H1 (cell line): Measurements from ENCODE around the gene GABRG3. TPM values are rescaled to one million over a fixed set of nuclear protein-coding genes. Genes with fewer than 3 reads are reported as not detected.

Experiments used
- CTCF ChIA-PET: fragments of 300-600 bp; sonication (Branson Sonifier 250); formaldehyde crosslinking; loops from one replicate; lab custom pipeline; 2021; ENCODE audit not compliant: partially characterized antibody; lab: Charles Lee
- POLR2A ChIA-PET: fragments of 300-600 bp; sonication (Branson Sonifier 250); formaldehyde crosslinking; loops from one replicate; lab custom pipeline; 2021; ENCODE audit warnings: inconsistent platforms; ENCODE audit not compliant: partially characterized antibody; lab: Charles Lee
- DNase-seq, 2 experiments: peaks; one replicate each; pipeline versions ENCODE4 v3.0.0 to v3.0.0-alpha.2; 2010 to 2022; ENCODE audit warnings: low spot score in 2 of 2, low read depth in 1 of 2, mixed read lengths in 1 of 2
- FAIRE-seq: peaks from 2 replicates; lab custom pipeline; 2011; peaks lifted over from hg19 to GRCh38; lab: Jason Lieb, UNC
- H2AFZ ChIP-seq: 2 replicates; pipeline ENCODE4 v1.8.1; 2012; ENCODE audit warnings: low read length, inconsistent platforms
- H2AK5ac ChIP-seq: 2 replicates; pipeline ENCODE4 v1.6.1; 2013; ENCODE audit warnings: low read depth, low read length
- H2BK120ac ChIP-seq: replicated peaks from 2 replicates; pipeline ENCODE3; 2013; ENCODE audit warnings: low read depth, low read length, inconsistent platforms
- H2BK12ac ChIP-seq: 2 replicates; pipeline ENCODE4 v1.6.1; 2013; ENCODE audit warnings: low read depth, low read length
- H2BK15ac ChIP-seq: 2 replicates; pipeline ENCODE4 v1.6.1; 2013; ENCODE audit warnings: low read length
- H2BK20ac ChIP-seq: 2 replicates; pipeline ENCODE4 v1.6.1; 2013; ENCODE audit warnings: low read length
- H2BK5ac ChIP-seq: 2 replicates; pipeline ENCODE4 v1.6.1; 2013; ENCODE audit warnings: low read depth, low read length
- H3K14ac ChIP-seq: 2 replicates; pipeline ENCODE4 v1.6.1; 2013; ENCODE audit warnings: inconsistent platforms; ENCODE audit not compliant: insufficient read length
- H3K18ac ChIP-seq: 2 replicates; pipeline ENCODE4 v1.6.1; 2013; ENCODE audit warnings: low read length; ENCODE audit errors: extremely low read depth
- H3K23ac ChIP-seq: 2 replicates; pipeline ENCODE4 v1.6.1; 2013; ENCODE audit warnings: inconsistent platforms; ENCODE audit not compliant: insufficient read length
- H3K23me2 ChIP-seq: 2 replicates; pipeline ENCODE4 v1.6.1; 2013; ENCODE audit warnings: low read depth, low read length
- H3K27ac ChIP-seq: 2 replicates; pipeline ENCODE4 v1.6.1; 2011; ENCODE audit warnings: low read depth, low read length, inconsistent platforms
- H3K27me3 ChIP-seq, 4 experiments: replicated peaks in 1 of 4; 1 replicate in 1 of 4; 2 replicates in 3 of 4; pipeline versions ENCODE4 v1.6.1 to v1.8.1; 2011 to 2013; ENCODE audit warnings: low read length in 3 of 4, mild to moderate bottlenecking in 3 of 4, inconsistent platforms in 2 of 4, mixed read lengths in 2 of 4, moderate library complexity in 1 of 4; ENCODE audit not compliant: control insufficient read depth in 3 of 4, insufficient read depth in 3 of 4; ENCODE audit errors: extremely low read depth in 1 of 4
- H3K36me3 ChIP-seq, 4 experiments: 2 replicates each; pipeline versions ENCODE4 v1.6.1 to v1.8.1; 2011 to 2013; ENCODE audit warnings: mild to moderate bottlenecking in 4 of 4, low read length in 3 of 4, moderate library complexity in 2 of 4, control low read depth in 1 of 4, inconsistent platforms in 1 of 4; ENCODE audit not compliant: insufficient read depth in 4 of 4, control insufficient read depth in 2 of 4
- H3K4ac ChIP-seq: replicated peaks from 2 replicates; pipeline ENCODE3; 2013; ENCODE audit warnings: low read length, low read depth, mixed read lengths, inconsistent platforms; ENCODE audit not compliant: insufficient read length
- H3K4me1 ChIP-seq, 4 experiments: replicated peaks in 1 of 4; 1 replicate in 1 of 4; 2 replicates in 3 of 4; pipeline versions ENCODE4 v1.6.1 to v1.8.1; 2011 to 2013; ENCODE audit warnings: low read length in 3 of 4, inconsistent platforms in 2 of 4, mixed read lengths in 1 of 4; ENCODE audit not compliant: insufficient read depth in 4 of 4, control insufficient read depth in 3 of 4
- H3K4me2 ChIP-seq, 2 experiments: 2 replicates each; pipeline versions ENCODE4 v1.6.1 to v1.8.1; 2011 to 2013; ENCODE audit warnings: low read depth in 2 of 2, low read length in 2 of 2, control low read depth in 1 of 2, inconsistent platforms in 1 of 2, mild to moderate bottlenecking in 1 of 2; ENCODE audit not compliant: insufficient read depth in 1 of 2
- H3K4me3 ChIP-seq, 4 experiments: fragments of 200-600, 300-600 bp in 1 of 4; sonication (generic), shearing (Covaris generic), sonication (Bioruptor Twin) in 1 of 4; 2 replicates each; pipeline versions ENCODE4 v1.5.1 to v1.8.1; 2011 to 2016; ENCODE audit warnings: low read length in 4 of 4, low read depth in 3 of 4, control low read depth in 2 of 4, inconsistent platforms in 2 of 4, mild to moderate bottlenecking in 2 of 4, mixed read lengths in 1 of 4, moderate library complexity in 1 of 4; ENCODE audit not compliant: insufficient read depth in 2 of 4; ENCODE audit errors: extremely low read depth in 1 of 4
- H3K56ac ChIP-seq: replicated peaks from 2 replicates; pipeline ENCODE3; 2013; ENCODE audit warnings: low read depth, mild to moderate bottlenecking, mixed read lengths, low read length, inconsistent platforms; ENCODE audit not compliant: insufficient read length
- H3K79me1 ChIP-seq: 2 replicates; pipeline ENCODE4 v1.6.1; 2013; ENCODE audit warnings: low read depth, low read length, control low read depth
- H3K79me2 ChIP-seq, 2 experiments: 2 replicates each; pipeline versions ENCODE4 v1.6.1 to v1.8.1; 2012 to 2013; ENCODE audit warnings: low read length in 2 of 2, mild to moderate bottlenecking in 2 of 2, inconsistent platforms in 1 of 2; ENCODE audit not compliant: insufficient read depth in 2 of 2, control insufficient read depth in 1 of 2
- H3K9ac ChIP-seq, 4 experiments: replicated peaks in 1 of 4; 1 replicate in 1 of 4; 2 replicates in 3 of 4; pipeline versions ENCODE4 v1.6.1 to v1.8.1; 2011 to 2013; ENCODE audit warnings: low read depth in 3 of 4, low read length in 3 of 4, control low read depth in 2 of 4, mild to moderate bottlenecking in 2 of 4, moderate library complexity in 2 of 4, inconsistent platforms in 1 of 4; ENCODE audit errors: extremely low read depth in 1 of 4
- H3K9me3 ChIP-seq, 2 experiments: 2 replicates each; pipeline versions ENCODE4 v1.6.1 to v1.8.1; 2012 to 2013; ENCODE audit warnings: mild to moderate bottlenecking in 2 of 2, moderate library complexity in 2 of 2, control low read depth in 1 of 2, inconsistent platforms in 1 of 2, low read depth in 1 of 2, low read length in 1 of 2, mixed read lengths in 1 of 2; ENCODE audit not compliant: insufficient read depth in 2 of 2
- H4K20me1 ChIP-seq, 2 experiments: replicated peaks in 1 of 2; 2 replicates each; pipeline versions ENCODE3 to v1.8.1; 2011 to 2013; ENCODE audit warnings: inconsistent platforms in 2 of 2, low read length in 2 of 2, mild to moderate bottlenecking in 1 of 2; ENCODE audit not compliant: insufficient read depth in 2 of 2, control insufficient read depth in 1 of 2
- H4K5ac ChIP-seq: 2 replicates; pipeline ENCODE4 v1.6.1; 2013; ENCODE audit warnings: low read length, low read depth, mixed read lengths, inconsistent platforms; ENCODE audit not compliant: insufficient read length
- H4K8ac ChIP-seq: 2 replicates; pipeline ENCODE4 v1.8.0; 2013; ENCODE audit warnings: mild to moderate bottlenecking, moderate library complexity, low read length, inconsistent platforms; ENCODE audit not compliant: insufficient read depth; ENCODE audit errors: extremely low read depth
- H4K91ac ChIP-seq: replicated peaks from 2 replicates; pipeline ENCODE3; 2013; ENCODE audit warnings: low read length, mixed read lengths, inconsistent platforms; ENCODE audit not compliant: insufficient read length
- GTF2F1 ChIP-seq: IDR thresholded peaks from 2 replicates; pipeline ENCODE4 v1.6.1; 2012; ENCODE audit warnings: low read depth, low read length, improper control_type of control experiment, borderline replicate concordance
- WGBS, 2 experiments: shearing (Covaris generic) in 1 of 2; methylation state at CpG; one replicate each; pipeline versions ENCODE4 v1.1.6 to v1.1.7; 2013 to 2015; ENCODE audit warnings: low lambda C conversion rate in 2 of 2, mixed read lengths in 2 of 2, inconsistent platforms in 1 of 2, low coverage in 1 of 2, missing lambda C conversion rate in 1 of 2; ENCODE audit not compliant: insufficient replicate concordance in 2 of 2, insufficient coverage in 1 of 2, insufficient read length in 1 of 2; ENCODE audit errors: extremely low coverage in 1 of 2, missing lambda C conversion rate in 1 of 2; 5-methylcytosine and 5-hydroxymethylcytosine counted together
- polyA plus RNA-seq, 7 experiments: library from polyadenylated mRNA; depleted of rRNA in 3 of 7; stranded (reverse) in 5 of 7; unstranded in 2 of 7; fragments of >200 nt in 5 of 7; fragments of 200-250 nt in 2 of 7; gene quantifications; 1 replicate in 5 of 7; 2 replicates in 1 of 7; 4 replicates in 1 of 7; pipeline versions ENCODE4 v1.2.1 to v1.2.3, GENCODE V29; 2011 to 2013; ENCODE audit warnings: missing spikeins in 2 of 7, mixed read lengths in 2 of 7
- total RNA-seq: library from RNA; stranded (reverse); fragmentation: NEBNext Ultra II Directional; extraction: Animal tissue kit (Norgen Biotek cat#: 25700); gene quantifications from 2 replicates; pipeline ENCODE4 v1.2.1, GENCODE V29; 2021

Gene GABRG3
- total and polyA plus RNA-seq, 2 of the 8 experiments (the other 6 are each of a cell fraction or from before 2014, with no cell fraction given), result 0.17 to 0.80 TPM

DNA sequence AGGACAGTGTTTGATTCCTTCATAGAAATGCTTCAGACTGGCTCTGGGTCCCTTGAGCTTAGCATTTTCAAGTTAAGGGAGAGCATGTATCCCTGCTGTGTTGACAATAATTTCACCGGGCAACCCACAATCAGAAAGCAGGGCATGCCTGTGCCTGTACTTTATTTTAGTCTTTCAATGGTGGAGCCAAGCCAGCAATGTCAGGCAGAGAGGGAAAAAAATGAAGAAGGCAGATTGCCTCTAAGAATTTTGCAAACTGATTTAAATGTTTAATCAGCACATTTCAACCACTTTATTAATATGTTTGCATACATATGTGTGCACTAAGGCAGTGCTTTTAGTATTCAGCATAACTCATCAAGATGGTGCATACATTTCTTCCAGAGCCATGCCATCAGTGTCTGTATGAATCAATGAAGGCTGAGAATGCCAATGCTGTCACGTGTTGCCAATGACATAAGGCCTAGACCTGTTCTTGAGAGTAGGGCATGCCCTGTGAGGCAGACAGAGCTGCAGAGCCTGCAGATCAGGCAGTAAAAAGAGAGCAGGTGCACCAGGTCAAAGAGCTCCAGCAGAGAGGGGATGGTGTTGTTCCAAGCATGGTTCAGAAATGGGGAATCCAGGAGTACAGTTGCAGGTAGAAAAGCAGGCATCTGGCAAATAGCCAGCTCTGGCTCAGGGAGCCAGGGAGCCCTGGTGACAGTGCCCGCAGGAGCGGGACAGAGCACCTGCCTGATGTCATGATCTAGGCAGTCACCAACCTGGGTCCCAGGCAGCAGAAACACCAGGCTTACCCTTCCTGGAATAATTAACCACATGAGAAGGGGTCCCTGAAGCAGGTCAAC, 508.5 kb downstream of the GABRG3 start:
- H3K23me2 ChIP-seq, result peaks cover 6% of the 10 kb centered on the region; the same call in 1 of the 2 replicates
- H3K27me3 ChIP-seq, result no peaks in the 10 kb centered on the region
- H2BK15ac ChIP-seq, result no peak overlapping the region
- H3K4ac ChIP-seq, result no peak overlapping the region
- ChIA-PET CTCF (interaction anchor here (0.6 to 1.7 kb wide), 4 partner anchors 9 to 47 kb away, joined by 3 to 6 read pairs (median 3); no protein-coding TSS in a partner anchor), POLR2A (no interaction called here)
- no peak overlapping the region for H2BK120ac ChIP-seq
- no peak overlapping the region for H2BK5ac ChIP-seq
- H4K20me1 ChIP-seq, result peaks cover 0 to 3% of the 10 kb centered on the region in 2 experiments
- H4K91ac ChIP-seq, result no peak overlapping the region
- peaks cover 5 to 7% of the 10 kb centered on the region in 2 experiments; a peak in 3 of 4 replicates for H3K9me3 ChIP-seq
- H4K5ac ChIP-seq, result no peak overlapping the region
- no peak overlapping the region for H3K56ac ChIP-seq
- H3K79me1 ChIP-seq, result no peaks in the 10 kb centered on the region
- no peak overlapping the region for H3K27ac ChIP-seq
- H3K79me2 ChIP-seq, result no peaks in the 10 kb centered on the region; a peak in 1 of 4 replicates
- no peak overlapping the region for H3K4me2 ChIP-seq
- FAIRE-seq, result no peak
- DNase-seq, result no peak
- no peaks in the 10 kb centered on the region for H3K36me3 ChIP-seq
- H4K8ac ChIP-seq, result no peak overlapping the region
- no peak overlapping the region for H2AFZ ChIP-seq
- H3K18ac ChIP-seq, result no peak overlapping the region
- H3K23ac ChIP-seq, result no peak overlapping the region
- H3K9ac ChIP-seq, result no peak overlapping the region
- 82% methylated on average over 4 of the region's 4 CpGs; no CpG with 5 or more reads in 1 of the 2 experiments for WGBS, 2 experiments
- peaks cover 0 to 13% (median 5%) of the 10 kb centered on the region in 4 experiments; a peak in 5 of 7 replicates for H3K4me1 ChIP-seq
- no peak overlapping the region for H3K14ac ChIP-seq
- H3K4me3 ChIP-seq, result no peak overlapping the region
- H2BK20ac ChIP-seq, result no peak overlapping the region
- no peak overlapping the region for H2AK5ac ChIP-seq
- H2BK12ac ChIP-seq, result no peak overlapping the region
- TF ChIP-seq GTF2F1, result no peak
